WERI-Rb-1 (cell line): ENCODE results near the gene INTS6L.

Experiments used
- DNase-seq: peaks from one replicate; pipeline ENCODE4 v3.0.0-alpha.2; 2020
- H3K27ac ChIP-seq: fragments of 250-450 bp; sonication (Bioruptor Pico); 2 replicates; pipeline ENCODE4 v1.5.1; 2020; ENCODE audit warnings: mild to moderate bottlenecking, moderate library complexity
- H3K27me3 ChIP-seq: fragments of 250-450 bp; sonication (Bioruptor Pico); 2 replicates; pipeline ENCODE4 v1.5.1; 2021; ENCODE audit warnings: mild to moderate bottlenecking, low read depth, moderate library complexity; ENCODE audit not compliant: insufficient read depth, severe bottlenecking
- H3K36me3 ChIP-seq: fragments of 250-450 bp; sonication (Bioruptor Pico); 2 replicates; pipeline ENCODE4 v1.5.1; 2020; ENCODE audit warnings: mild to moderate bottlenecking, moderate library complexity
- H3K4me3 ChIP-seq: 2 replicates; pipeline ENCODE4 v1.5.1; 2011; ENCODE audit warnings: low read depth, mild to moderate bottlenecking, control low read depth, low read length
- H3K9me3 ChIP-seq: fragments of 250-450 bp; sonication (Bioruptor Pico); 2 replicates; pipeline ENCODE4 v1.5.1; 2021; ENCODE audit warnings: mild to moderate bottlenecking, moderate library complexity; ENCODE audit not compliant: severe bottlenecking
- CTCF ChIP-seq: IDR thresholded peaks from 2 replicates; pipeline ENCODE4 v1.5.1; 2011; ENCODE audit warnings: low read depth, mild to moderate bottlenecking, control low read depth, inconsistent platforms, low read length

INTS6L gene

GRCh38 chrX:135520022-135520552 is 373 bp upstream of the INTS6L start:
- Histone ChIP-seq H3K36me3 (no peaks in the 10 kb centered on the region), H3K9me3 (no peaks in the 10 kb centered on the region), H3K4me3 (peak overlapping the region; percentile 66), H3K27ac (no peak overlapping the region; the same call in 1 of the 2 replicates), H3K27me3 (peaks cover 3% of the 10 kb centered on the region)
- no peak for DNase-seq
- TF ChIP-seq CTCF = no peak

- peak overlapping the region; percentile 66 for H3K4me3 ChIP-seq
- H3K27ac ChIP-seq = peak overlapping the region; percentile 89
- TF ChIP-seq CTCF = no peak
- H3K27me3 ChIP-seq = peaks cover 3% of the 10 kb centered on the region
- no peaks in the 10 kb centered on the region for H3K9me3 ChIP-seq
- no peaks in the 10 kb centered on the region for H3K36me3 ChIP-seq
- peak; percentile 91 for DNase-seq
Observed at GRCh38 chrX:135521405-135522131, 1.1 kb downstream of the INTS6L start.

GRCh38 chrX:135522132-135522530 is 1.7 kb downstream of the INTS6L start:
- no peak for DNase-seq
- H3K9me3 ChIP-seq = no peaks in the 10 kb centered on the region
- H3K4me3 ChIP-seq = peak overlapping the region; percentile 49
- H3K27ac ChIP-seq = peak overlapping the region; percentile 63
- H3K36me3 ChIP-seq = no peaks in the 10 kb centered on the region
- H3K27me3 ChIP-seq = peaks cover 3% of the 10 kb centered on the region
- TF ChIP-seq CTCF = no peak

GRCh38 chrX:135522878-135523693 is 2.6 kb downstream of the INTS6L start:
- Histone ChIP-seq H3K4me3 (no peak overlapping the region), H3K36me3 (no peaks in the 10 kb centered on the region), H3K27ac (no peak overlapping the region), H3K9me3 (no peaks in the 10 kb centered on the region), H3K27me3 (peaks cover 3% of the 10 kb centered on the region)
- no peak for DNase-seq
- TF ChIP-seq CTCF = no peak

- Histone ChIP-seq H3K36me3 (no peaks in the 10 kb centered on the region), H3K27me3 (no peaks in the 10 kb centered on the region), H3K27ac (no peak overlapping the region), H3K4me3 (no peak overlapping the region), H3K9me3 (no peaks in the 10 kb centered on the region)
- no peak for TF ChIP-seq CTCF
- no peak for DNase-seq
Observed at GRCh38 chrX:135528254-135528653, 7.8 kb downstream of the INTS6L start.
